PC-3 (cell line): ENCODE data around the gene AIFM2. TPM values are rescaled to one million over a fixed set of nuclear protein-coding genes. Genes with fewer than 3 reads are reported as not detected.

Source experiments
- ATAC-seq: fragments of 200-7000 bp; cut with Tn5 transposase; 2 replicates; pipeline ENCODE4 v1.9.1; 2020; ENCODE audit warnings: mild to moderate bottlenecking, moderate library complexity
- BruUV-seq: library from RNA; stranded (reverse); fragments of 400-500 nt; replicated peaks from 2 replicates; lab custom pipeline; 2021; lab: Mats Ljungman, UMichigan
- CTCF ChIA-PET: fragments of 300-600 bp; sonication (Branson Sonifier 250); formaldehyde crosslinking; loops from one replicate; lab custom pipeline; 2022; ENCODE audit warnings: antibody characterized with exemption; lab: Charles Lee
- POLR2A ChIA-PET: fragments of 300-600 bp; sonication (Branson Sonifier 250); formaldehyde crosslinking; loops from one replicate; lab custom pipeline; 2022; ENCODE audit warnings: antibody characterized with exemption; ENCODE audit not compliant: unreplicated experiment; lab: Charles Lee
- DNase-seq: peaks from one replicate; pipeline ENCODE4 v3.0.0-alpha.2; 2015
- H2AFZ ChIP-seq: fragments of 300-600 bp; sonication (generic); 2 replicates; pipeline ENCODE4 v1.6.0; 2016; ENCODE audit warnings: antibody characterized with exemption, low read length
- H3F3A ChIP-seq: fragments of 300-600 bp; sonication (generic); one replicate; pipeline ENCODE4 v1.6.0; 2017; ENCODE audit warnings: antibody characterized with exemption, low read length, control low read depth, mild to moderate bottlenecking; ENCODE audit not compliant: unreplicated experiment
- H3K27ac ChIP-seq: fragments of 300-600 bp; sonication (generic); 2 replicates; pipeline ENCODE4 v1.5.1; 2016; ENCODE audit warnings: mild to moderate bottlenecking, low read length
- H3K27me3 ChIP-seq: fragments of 300-600 bp; sonication (generic); 2 replicates; pipeline ENCODE4 v1.6.1; 2016; ENCODE audit warnings: low read length, mixed read lengths
- H3K36me3 ChIP-seq: fragments of 300-600 bp; sonication (generic); 2 replicates; pipeline ENCODE4 v1.6.1; 2016; ENCODE audit warnings: low read depth, mixed run types, low read length, mixed read lengths
- H3K4me1 ChIP-seq: fragments of 300-600 bp; sonication (generic); 2 replicates; pipeline ENCODE4 v1.5.1; 2016; ENCODE audit warnings: low read length; ENCODE audit not compliant: insufficient read depth
- H3K4me2 ChIP-seq: fragments of 300-600 bp; sonication (generic); 2 replicates; pipeline ENCODE4 v1.6.0; 2016; ENCODE audit warnings: low read length
- H3K4me3 ChIP-seq: fragments of 300-600 bp; sonication (generic); 2 replicates; pipeline ENCODE4 v1.5.1; 2016; ENCODE audit warnings: mild to moderate bottlenecking, low read length, mixed read lengths
- H3K79me2 ChIP-seq: fragments of 300-600 bp; sonication (generic); 2 replicates; pipeline ENCODE4 v1.6.1; 2017; ENCODE audit warnings: low read length, mixed read lengths
- H3K9ac ChIP-seq: fragments of 300-600 bp; sonication (generic); 2 replicates; pipeline ENCODE4 v1.6.0; 2016; ENCODE audit warnings: mild to moderate bottlenecking, low read length
- H3K9me2 ChIP-seq: fragments of 300-600 bp; sonication (generic); replicated peaks from 2 replicates; pipeline ENCODE4 v1.6.1; 2016; ENCODE audit warnings: mixed run types, low read length, mixed read lengths
- H3K9me3 ChIP-seq: fragments of 300-600 bp; sonication (generic); 2 replicates; pipeline ENCODE4 v1.6.1; 2016; ENCODE audit warnings: low read length, mixed read lengths
- H4K20me1 ChIP-seq: fragments of 300-600 bp; sonication (generic); 2 replicates; pipeline ENCODE4 v1.6.1; 2016; ENCODE audit warnings: low read length, mixed read lengths
- CTCF ChIP-seq: fragments of 300-600 bp; sonication (generic); conservative IDR thresholded peaks from 2 replicates; pipeline ENCODE4 v1.5.1; 2017; ENCODE audit warnings: antibody characterized with exemption, low read depth, mild to moderate bottlenecking, low read length
- EZH2 ChIP-seq: fragments of 300-600 bp; sonication (generic); IDR thresholded peaks from one replicate; pipeline ENCODE4 v1.6.1; 2017; ENCODE audit warnings: antibody characterized with exemption, mild to moderate bottlenecking, low read length; ENCODE audit not compliant: unreplicated experiment
- EZH2phosphoT487 ChIP-seq: fragments of 300-600 bp; sonication (generic); IDR thresholded peaks from 2 replicates; pipeline ENCODE4 v1.6.1; 2018; ENCODE audit warnings: mild to moderate bottlenecking, antibody characterized with exemption, low read length, borderline replicate concordance
- intact Hi-C: fragments of 100-400 bp; cut with micrococcal nuclease; formaldehyde crosslinking; loops from 2 replicates; pipeline ENCODE4 v1.9.0; 2023
- total RNA-seq: library from RNA; depleted of rRNA; stranded (reverse); fragments of >200 nt; gene quantifications from 2 replicates; pipeline ENCODE4 v1.2.3, GENCODE V29; 2014

AIFM2 gene
- total RNA-seq, 1 experiment from 2014 or later, result 29.2 TPM

DNA sequence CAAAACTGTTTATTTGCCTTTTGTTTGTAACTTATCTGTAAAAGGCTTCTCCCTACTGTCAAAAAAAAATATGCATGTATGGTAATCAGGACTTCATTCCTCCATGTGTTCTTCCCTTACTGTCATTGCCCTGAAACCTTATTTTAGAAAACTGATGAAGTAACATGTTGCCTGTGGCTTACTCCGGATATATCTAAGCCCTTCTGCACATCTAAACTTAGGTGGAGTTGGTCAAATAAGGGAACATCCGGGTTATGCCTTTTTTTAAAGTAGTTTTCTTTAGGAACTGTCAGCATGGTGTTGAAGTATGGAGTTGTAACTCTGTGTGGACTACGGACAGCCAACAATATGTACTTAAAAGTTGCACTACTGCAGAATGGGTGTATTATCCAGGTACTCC is 31.5 kb upstream of the AIFM2 start:
- Histone ChIP-seq H3F3A (no peaks in the 10 kb centered on the region), H4K20me1 (peaks cover 82% of the 10 kb centered on the region), H3K4me3 (no peak overlapping the region), H2AFZ (no peak overlapping the region), H3K9me2 (no peaks in the 10 kb centered on the region), H3K9me3 (no peaks in the 10 kb centered on the region), H3K27ac (no peak overlapping the region), H3K9ac (no peak overlapping the region), H3K36me3 (peaks cover 71% of the 10 kb centered on the region), H3K79me2 (peaks cover 98% of the 10 kb centered on the region), H3K4me2 (no peak overlapping the region), H3K27me3 (no peaks in the 10 kb centered on the region), H3K4me1 (peaks cover 25% of the 10 kb centered on the region)
- BruUV-seq, result no TSS peak
- TF ChIP-seq EZH2, result no peak
- ChIA-PET CTCF (no interaction called here), POLR2A (no interaction called here)
- intact Hi-C loops, result no loop called here
- no peak for ATAC-seq
- DNase-seq, result no peak

DNA sequence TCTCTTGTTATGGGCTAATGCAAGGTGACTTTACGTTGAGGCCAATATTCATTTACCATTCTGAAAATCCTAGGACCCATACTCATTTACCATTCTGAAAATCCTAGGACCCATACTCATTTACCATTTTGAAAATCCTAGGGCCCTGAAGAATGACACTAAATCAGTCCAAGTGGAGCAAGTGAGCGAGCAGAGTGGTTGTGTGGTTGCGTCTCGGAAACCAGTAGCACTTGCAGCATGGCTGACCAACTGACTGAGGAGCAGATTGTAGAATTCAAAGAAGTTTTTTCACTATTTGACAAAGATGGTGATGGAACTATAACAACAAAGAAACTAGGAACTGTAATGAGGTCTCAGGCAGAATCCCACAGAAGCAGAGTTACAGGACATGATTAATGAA is 30.8 kb upstream of the AIFM2 start:
- Histone ChIP-seq H3K9ac (no peak overlapping the region), H3K4me2 (no peak overlapping the region), H4K20me1 (peaks cover 75% of the 10 kb centered on the region), H3K9me3 (no peaks in the 10 kb centered on the region), H3K27me3 (no peaks in the 10 kb centered on the region), H3K36me3 (peaks cover 75% of the 10 kb centered on the region), H3K4me1 (peaks cover 18% of the 10 kb centered on the region), H3F3A (no peaks in the 10 kb centered on the region), H3K79me2 (peaks cover 94% of the 10 kb centered on the region), H3K27ac (no peak overlapping the region), H2AFZ (no peak overlapping the region), H3K4me3 (no peak overlapping the region), H3K9me2 (no peaks in the 10 kb centered on the region)
- intact Hi-C loops, result no loop called here
- TF ChIP-seq EZH2 (no peak), EZH2phosphoT487 (no peak), CTCF (no peak)
- CTCF ChIA-PET, result no interaction called here
- POLR2A ChIA-PET, result no interaction called here
- DNase-seq (no peak), ATAC-seq (no peak)
- BruUV-seq, result no TSS peak

GRCh38 chr10:70162892-70163201 is 30.2 kb upstream of the AIFM2 start:
- Histone ChIP-seq H3K4me3 (no peak overlapping the region), H3K36me3 (peaks cover 77% of the 10 kb centered on the region), H3K27ac (no peak overlapping the region), H3K27me3 (no peaks in the 10 kb centered on the region), H2AFZ (no peak overlapping the region), H3K9ac (no peak overlapping the region), H3K79me2 (peaks cover 93% of the 10 kb centered on the region), H4K20me1 (peaks cover 69% of the 10 kb centered on the region), H3K9me3 (no peaks in the 10 kb centered on the region), H3K4me1 (peaks cover 12% of the 10 kb centered on the region; the same call in 1 of the 2 replicates), H3F3A (no peaks in the 10 kb centered on the region), H3K4me2 (no peak overlapping the region), H3K9me2 (no peaks in the 10 kb centered on the region)
- ATAC-seq (no peak), DNase-seq (no peak)
- ChIA-PET POLR2A (no interaction called here), CTCF (no interaction called here)
- intact Hi-C loops, result no loop called here
- TF ChIP-seq CTCF, result no peak
- TF ChIP-seq EZH2, result no peak
- TF ChIP-seq EZH2phosphoT487, result no peak
- no TSS peak for BruUV-seq
